ENCODE measurements around the gene NSMF.

DNA sequence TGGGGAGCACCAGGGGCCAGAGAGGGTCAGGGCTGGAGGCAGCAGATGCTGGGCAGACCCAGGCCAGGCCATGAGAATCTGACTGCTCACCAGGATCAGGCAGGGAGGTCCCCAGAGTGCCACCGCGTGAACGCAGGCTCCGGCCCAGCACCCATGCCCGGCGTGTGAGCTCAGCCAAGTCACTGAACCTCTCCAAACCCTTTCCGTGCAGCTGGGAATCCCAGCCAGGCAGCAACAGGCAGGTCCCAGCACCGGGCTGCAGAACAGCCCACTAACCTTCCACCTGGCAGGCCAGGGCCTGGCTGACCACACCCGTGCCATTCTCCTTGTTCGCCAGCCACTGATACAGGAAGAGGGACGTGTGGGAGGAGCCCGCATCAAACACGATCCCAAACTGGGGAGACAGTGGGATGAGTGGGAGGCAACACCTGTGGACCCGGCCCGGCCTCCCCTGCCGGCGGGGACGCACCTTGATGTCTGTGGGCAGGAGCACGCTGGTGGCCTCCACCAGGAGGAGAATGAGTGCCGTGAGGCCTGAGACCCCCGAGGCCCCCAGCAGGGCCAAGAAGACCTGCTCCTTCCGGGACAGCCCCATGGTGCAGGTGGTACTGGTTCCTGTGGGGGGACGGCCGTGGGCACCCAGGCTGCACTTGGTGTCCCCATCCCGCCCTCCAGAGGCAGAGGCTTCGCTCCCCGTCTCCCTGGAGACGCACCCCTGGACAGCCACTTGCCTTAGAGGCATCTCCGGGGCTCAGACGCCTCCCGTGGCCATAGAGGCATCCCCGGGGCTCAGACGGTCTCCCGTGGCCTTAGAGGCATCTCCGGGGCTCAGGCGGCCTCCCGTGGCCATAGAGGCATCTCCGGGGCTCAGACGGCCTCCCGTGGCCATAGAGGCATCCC is 21.2 kb downstream of the NSMF start:
- TF ChIP-seq, protein P1, sequence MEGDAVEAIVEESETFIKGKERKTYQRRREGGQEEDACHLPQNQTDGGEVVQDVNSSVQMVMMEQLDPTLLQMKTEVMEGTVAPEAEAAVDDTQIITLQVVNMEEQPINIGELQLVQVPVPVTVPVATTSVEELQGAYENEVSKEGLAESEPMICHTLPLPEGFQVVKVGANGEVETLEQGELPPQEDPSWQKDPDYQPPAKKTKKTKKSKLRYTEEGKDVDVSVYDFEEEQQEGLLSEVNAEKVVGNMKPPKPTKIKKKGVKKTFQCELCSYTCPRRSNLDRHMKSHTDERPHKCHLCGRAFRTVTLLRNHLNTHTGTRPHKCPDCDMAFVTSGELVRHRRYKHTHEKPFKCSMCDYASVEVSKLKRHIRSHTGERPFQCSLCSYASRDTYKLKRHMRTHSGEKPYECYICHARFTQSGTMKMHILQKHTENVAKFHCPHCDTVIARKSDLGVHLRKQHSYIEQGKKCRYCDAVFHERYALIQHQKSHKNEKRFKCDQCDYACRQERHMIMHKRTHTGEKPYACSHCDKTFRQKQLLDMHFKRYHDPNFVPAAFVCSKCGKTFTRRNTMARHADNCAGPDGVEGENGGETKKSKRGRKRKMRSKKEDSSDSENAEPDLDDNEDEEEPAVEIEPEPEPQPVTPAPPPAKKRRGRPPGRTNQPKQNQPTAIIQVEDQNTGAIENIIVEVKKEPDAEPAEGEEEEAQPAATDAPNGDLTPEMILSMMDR (IDR thresholded peaks at IDR 0.05) = no peak
- no peak for TF ChIP-seq POLR2A (IDR thresholded peaks at IDR 0.05)
